Breast epithelium (tissue), 3 donors: Measurements from ENCODE around the gene ANGPTL3.

Experiments
- CTCF ChIP-seq, 3 donors: fragments of 450-650 bp; IDR thresholded peaks; one replicate each; pipeline ENCODE4 v1.5.1; 2016 to 2017; ENCODE audit warnings: antibody characterized with exemption in 3 of 3, mild to moderate bottlenecking in 3 of 3, moderate library complexity in 3 of 3
- POLR2A ChIP-seq: fragments of 450-650 bp; IDR thresholded peaks from one replicate; pipeline ENCODE4 v1.6.1; 2016; ENCODE audit warnings: antibody characterized with exemption, mild to moderate bottlenecking, moderate library complexity
- POLR2AphosphoS5 ChIP-seq, 3 donors: sonication (generic); formaldehyde crosslinking; IDR thresholded peaks; one replicate each; pipeline ENCODE4 v1.6.1; 2017; ENCODE audit warnings: antibody characterized with exemption in 3 of 3

GRCh38 chr1:62585469-62586155 lies 11.7 kb upstream of the ANGPTL3 start:
- TF ChIP-seq POLR2AphosphoS5 (IDR thresholded peaks at IDR 0.05) (no peak), CTCF (IDR thresholded peaks at IDR 0.05) (no peak), POLR2A (no peak)
